Endothelial cell of umbilical vein (primary cell): ENCODE measurements around the gene ACR.

Experiments
- POLR2A ChIP-seq: IDR thresholded peaks from 2 replicates; pipeline ENCODE4 v1.6.1; 2012; ENCODE audit warnings: low read depth, mild to moderate bottlenecking, control low read depth, low read length
- POLR2AphosphoS5 ChIP-seq: IDR thresholded peaks from 2 replicates; pipeline ENCODE4 v1.6.1; 2012; ENCODE audit warnings: low read depth, mild to moderate bottlenecking, control low read depth, low read length, moderate library complexity; ENCODE audit not compliant: insufficient read depth
- TF ChIP-seq, protein P1 (sequence below), 2 donors: IDR thresholded peaks; 1 replicate in 1 of 2; 2 replicates in 1 of 2; pipeline ENCODE4 v1.5.1; 2011; ENCODE audit warnings: low read length in 2 of 2, mild to moderate bottlenecking in 2 of 2, moderate library complexity in 2 of 2, control low read depth in 1 of 2, inconsistent platforms in 1 of 2, low read depth in 1 of 2; ENCODE audit not compliant: insufficient read depth in 1 of 2; ENCODE audit errors: extremely low read depth in 1 of 2

DNA sequence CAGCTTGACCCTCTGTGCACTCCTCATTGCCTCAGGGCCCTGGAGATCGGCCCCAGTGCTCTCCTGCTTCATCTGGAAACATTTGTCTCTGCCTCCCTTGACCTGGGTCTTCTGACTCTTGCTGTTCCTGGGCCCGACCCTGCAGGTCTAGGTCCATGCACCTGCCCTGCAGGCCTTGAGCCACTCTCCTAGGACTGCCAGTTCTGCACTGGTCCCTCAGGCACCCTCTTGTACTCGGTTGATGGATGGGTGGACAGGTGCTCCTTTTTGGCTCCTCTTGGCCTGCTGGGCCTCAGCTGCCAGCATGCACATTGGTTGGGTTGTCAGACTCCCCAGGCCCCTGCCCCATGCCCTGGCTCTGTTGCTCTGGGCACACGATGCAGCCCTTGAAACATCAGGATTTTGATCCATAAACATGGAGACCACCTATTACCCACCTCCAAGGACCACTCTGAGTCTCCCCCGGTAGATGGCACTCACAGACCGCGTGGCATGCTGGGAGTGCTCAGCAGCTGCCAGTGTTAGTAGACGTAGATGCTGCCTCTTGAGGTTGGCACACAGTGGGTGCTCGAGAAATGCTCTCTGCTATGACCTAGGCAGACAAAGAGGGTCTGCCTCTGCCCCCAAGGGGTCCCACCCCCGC, 20.2 kb upstream of the ACR start:
- TF ChIP-seq, protein P1, sequence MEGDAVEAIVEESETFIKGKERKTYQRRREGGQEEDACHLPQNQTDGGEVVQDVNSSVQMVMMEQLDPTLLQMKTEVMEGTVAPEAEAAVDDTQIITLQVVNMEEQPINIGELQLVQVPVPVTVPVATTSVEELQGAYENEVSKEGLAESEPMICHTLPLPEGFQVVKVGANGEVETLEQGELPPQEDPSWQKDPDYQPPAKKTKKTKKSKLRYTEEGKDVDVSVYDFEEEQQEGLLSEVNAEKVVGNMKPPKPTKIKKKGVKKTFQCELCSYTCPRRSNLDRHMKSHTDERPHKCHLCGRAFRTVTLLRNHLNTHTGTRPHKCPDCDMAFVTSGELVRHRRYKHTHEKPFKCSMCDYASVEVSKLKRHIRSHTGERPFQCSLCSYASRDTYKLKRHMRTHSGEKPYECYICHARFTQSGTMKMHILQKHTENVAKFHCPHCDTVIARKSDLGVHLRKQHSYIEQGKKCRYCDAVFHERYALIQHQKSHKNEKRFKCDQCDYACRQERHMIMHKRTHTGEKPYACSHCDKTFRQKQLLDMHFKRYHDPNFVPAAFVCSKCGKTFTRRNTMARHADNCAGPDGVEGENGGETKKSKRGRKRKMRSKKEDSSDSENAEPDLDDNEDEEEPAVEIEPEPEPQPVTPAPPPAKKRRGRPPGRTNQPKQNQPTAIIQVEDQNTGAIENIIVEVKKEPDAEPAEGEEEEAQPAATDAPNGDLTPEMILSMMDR (IDR thresholded peaks at IDR 0.05; ENCODE audit: extremely low read depth in 1 of 2, insufficient read depth in 1 of 2, low read depth in 1 of 2, low read length in 2 of 2), result no peak
- TF ChIP-seq POLR2A, result no peak
- TF ChIP-seq POLR2AphosphoS5, result no peak
